Loucy (cell line): ENCODE data around the gene ACAP2.

Experiments used
- EZH2phosphoT487 ChIP-seq: fragments of 200-600 bp; IDR thresholded peaks from 2 replicates; pipeline ENCODE4 v1.6.1; 2018; ENCODE audit warnings: antibody characterized with exemption, mild to moderate bottlenecking, moderate library complexity, borderline replicate concordance
- TF ChIP-seq, protein P1 (sequence below): fragments of 200-600 bp; sonication (generic); conservative IDR thresholded peaks from 2 replicates; pipeline ENCODE4 v1.5.1; 2014; ENCODE audit warnings: mild to moderate bottlenecking, antibody characterized with exemption, low read length

DNA sequence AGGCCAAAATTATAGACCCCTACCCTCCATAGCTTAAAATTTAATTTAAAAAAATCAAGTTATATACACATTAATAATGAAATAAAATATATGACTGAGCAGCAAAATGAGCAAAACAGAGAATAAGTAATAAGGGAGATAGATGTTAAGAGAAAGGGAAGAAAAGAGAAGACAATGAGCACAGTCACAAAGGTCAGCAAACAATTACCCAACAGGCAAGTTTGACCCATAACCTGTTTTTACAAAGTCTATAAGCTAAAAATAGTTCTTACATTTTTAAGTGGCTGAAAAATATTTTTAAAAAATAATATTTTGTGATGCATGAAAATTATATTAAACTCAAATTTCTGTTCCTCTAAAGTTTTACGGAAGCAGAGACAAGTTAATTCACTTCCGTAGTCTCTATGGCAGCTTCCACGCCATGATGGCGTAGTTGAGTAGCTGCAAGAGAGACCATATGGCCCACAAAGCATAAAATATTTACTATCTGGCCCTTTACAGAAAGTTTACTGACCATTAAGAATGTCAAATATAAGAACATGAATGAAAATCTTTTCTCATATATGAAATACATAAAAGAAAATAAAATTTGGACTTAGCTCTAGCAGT lies 47.5 kb downstream of the ACAP2 start:
- TF ChIP-seq, protein P1, sequence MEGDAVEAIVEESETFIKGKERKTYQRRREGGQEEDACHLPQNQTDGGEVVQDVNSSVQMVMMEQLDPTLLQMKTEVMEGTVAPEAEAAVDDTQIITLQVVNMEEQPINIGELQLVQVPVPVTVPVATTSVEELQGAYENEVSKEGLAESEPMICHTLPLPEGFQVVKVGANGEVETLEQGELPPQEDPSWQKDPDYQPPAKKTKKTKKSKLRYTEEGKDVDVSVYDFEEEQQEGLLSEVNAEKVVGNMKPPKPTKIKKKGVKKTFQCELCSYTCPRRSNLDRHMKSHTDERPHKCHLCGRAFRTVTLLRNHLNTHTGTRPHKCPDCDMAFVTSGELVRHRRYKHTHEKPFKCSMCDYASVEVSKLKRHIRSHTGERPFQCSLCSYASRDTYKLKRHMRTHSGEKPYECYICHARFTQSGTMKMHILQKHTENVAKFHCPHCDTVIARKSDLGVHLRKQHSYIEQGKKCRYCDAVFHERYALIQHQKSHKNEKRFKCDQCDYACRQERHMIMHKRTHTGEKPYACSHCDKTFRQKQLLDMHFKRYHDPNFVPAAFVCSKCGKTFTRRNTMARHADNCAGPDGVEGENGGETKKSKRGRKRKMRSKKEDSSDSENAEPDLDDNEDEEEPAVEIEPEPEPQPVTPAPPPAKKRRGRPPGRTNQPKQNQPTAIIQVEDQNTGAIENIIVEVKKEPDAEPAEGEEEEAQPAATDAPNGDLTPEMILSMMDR: no peak
- TF ChIP-seq EZH2phosphoT487: no peak
